Germinal center (tissue), 1 donor: Measurements from ENCODE around the gene MRPL34.
A peak's percentile ranks its signal among the peaks of the same experiment; 100 is the strongest.

Experiments
- DNase-seq: peaks from one replicate; pipeline ENCODE4 v3.0.0; 2012; ENCODE audit warnings: mixed read lengths, low spot score

MRPL34 gene

DNA sequence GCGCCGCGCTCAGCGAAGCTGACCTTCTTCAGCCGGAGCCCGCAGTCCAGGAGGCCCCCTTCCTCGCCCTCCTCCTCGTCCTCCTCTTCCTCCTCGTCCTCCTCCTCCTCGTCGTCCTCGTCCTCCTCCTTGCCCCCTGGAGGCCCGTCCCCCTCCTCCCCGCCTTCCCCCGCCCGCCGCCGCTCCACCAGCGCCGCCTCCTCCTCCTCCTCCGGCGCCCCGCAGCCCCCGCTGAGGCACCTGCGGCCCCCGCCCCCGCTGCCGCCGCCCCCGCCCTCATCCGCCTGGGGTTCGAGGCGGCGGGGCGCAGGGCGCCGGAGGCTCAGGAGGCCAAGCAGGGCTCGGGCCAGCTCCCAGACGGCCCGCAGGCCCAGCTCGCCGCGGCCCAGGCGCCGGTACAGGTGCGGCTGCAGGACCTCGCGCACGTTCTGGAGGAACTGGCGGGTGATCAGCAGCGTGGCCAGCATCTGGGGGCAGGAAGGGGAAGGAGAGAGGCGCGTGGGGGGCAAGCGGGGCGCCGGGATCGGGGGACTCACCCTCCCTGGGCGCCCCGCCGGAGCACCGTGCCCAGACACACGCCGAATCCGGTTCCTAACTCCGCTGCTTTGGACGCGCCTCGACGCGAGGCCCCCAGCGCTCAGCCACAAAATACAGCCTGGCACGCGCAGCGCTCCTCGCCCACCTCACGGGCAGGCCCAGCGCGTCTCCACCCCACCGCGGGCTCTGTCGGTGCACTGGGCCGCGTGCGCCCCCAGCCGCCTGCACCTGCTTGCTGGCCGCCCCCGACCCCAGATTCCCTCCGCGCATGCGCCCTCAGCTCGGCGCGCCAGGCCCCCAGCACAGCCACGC lies 23.1 kb downstream of the MRPL34 start:
- no peak for DNase-seq

DNA sequence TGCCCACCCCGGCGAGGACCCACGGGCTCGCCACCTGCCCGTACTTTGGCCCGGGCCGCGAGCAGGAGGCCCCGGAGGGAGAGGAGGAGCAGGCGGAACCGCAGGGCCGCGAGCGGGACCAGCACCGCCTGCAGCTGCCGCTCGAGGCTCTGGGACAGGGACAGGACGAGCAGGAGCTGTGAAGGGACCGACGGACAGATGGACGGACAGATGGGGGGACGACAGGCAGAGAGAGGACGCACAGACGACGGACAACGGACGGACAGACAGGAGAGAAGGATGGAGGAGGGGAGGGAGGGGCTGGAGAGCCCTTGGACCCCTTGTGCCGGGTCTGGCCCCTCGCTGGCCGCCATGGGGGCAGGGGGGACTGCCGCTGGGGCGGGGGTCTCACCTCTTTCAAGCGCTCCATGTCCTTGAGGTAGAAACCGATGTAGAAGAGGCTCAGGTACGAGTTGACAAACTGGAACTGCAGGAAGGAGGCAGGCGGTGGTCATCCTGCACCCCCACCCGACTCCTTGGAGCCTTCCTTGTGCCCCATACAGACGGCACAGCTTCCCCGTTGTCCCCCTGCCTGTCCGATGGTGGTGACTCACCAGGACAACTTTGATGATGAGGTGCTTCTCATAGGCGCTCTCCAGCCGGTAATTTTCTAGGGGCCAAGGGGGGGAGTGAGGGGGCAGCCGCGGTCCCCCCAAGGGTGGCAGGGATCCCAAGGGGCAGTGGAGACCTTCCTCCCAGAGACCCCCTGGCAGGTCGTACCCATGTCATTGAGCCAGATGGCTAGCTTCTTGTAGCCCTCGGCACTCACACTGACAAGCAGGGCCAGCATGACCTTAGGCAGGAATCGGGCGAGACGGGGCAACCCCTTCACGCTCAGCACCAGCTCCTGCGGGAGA lies 23.9 kb downstream of the MRPL34 start:
- no peak for DNase-seq

- no peak for DNase-seq
These were observed 24.8 kb downstream of the MRPL34 start for GRCh38 chr19:17330262-17331044.

- no peak for DNase-seq
These were observed 25.4 kb downstream of the MRPL34 start for GRCh38 chr19:17331045-17331558.

DNA sequence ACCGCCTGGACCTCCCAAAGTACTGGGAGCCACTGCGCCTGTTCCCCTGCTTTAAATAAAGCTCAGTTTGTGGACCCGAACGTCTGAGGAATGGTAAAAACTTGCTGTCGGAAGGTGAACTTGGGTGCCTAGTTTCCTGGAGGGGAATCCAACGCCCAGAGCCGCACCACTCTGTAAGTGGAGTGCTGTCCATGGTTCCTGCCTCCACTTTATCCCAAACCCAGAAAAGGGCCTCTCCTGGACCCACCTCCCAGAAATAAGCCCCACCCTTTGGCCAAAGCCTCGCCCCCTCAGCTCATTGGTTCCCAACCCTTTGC lies 26.6 kb downstream of the MRPL34 start:
- no peak for DNase-seq

GRCh38 chr19:17332677-17333581 lies 27.3 kb downstream of the MRPL34 start:
- no peak for DNase-seq

GRCh38 chr19:17333611-17334413 lies 28.1 kb downstream of the MRPL34 start:
- peak; percentile 41 for DNase-seq

- DNase-seq, result peak; percentile 91
These were observed 29.0 kb downstream of the MRPL34 start, which contains the start of gene ANO8 for GRCh38 chr19:17334414-17335409. Gene ANO8, minus strand, starts transcription at chr19:17334855. Its CDS starts 185 bp downstream, at chr19:17334670.

DNA sequence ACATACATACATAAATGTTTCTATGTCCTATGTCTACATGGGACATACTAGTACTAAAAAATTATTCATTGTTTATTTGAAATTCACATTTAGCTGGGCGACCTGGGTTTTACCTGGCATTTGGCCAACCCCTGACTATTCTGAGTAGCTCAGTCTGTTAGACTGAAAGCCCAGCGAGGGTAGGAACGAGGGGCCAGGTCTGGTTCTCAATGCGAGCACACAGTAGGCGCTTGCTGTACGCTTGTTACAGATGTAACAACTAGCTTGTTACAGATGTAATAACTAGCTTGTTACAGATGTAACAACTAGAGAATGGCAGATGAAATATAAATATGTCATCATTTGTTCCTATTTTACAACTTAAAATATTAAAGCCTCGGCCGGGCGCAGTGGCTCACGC lies 29.9 kb downstream of the MRPL34 start:
- DNase-seq, result no peak

DNA sequence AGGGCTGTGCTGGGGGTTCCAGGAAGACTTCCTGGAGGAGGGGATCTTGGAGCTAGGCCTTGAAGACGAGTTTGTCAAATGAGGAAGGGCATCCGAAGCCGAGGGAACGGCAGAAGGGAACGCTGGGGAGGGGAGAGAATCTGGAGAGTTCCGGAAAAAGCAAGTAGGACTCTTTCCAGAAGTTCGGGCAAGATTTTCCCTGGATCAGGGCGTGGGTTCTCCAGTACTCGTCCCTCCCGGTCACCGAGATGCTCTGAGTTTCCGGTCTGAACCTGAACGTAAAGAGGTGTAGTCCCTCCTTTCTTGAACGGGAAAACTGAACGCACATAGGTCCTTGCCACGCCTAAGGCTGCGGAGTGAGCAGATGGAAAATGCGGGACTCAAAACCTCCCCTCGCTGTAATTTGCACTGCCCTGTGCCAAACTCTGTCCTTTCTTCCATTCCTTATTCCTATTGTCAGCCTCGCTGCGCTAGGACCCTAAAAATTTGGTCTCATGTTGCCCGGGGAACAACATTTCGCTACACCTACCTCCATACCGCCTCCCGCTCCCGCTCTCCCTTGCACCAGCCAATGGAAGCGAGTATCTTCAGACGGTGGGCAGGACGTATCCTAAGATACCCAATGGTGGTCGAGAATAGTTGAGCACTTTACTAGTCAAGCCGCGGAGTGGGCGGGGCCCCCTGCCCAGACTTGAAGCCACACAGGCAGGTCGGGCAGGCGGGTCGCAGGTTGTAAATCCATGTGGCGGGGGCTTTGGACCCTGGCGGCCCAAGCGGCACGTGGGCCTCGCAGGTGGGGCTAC lies 31.4 kb downstream of the MRPL34 start, which contains the start of gene GTPBP3:
GTPBP3 (plus strand) TSS at position 682 of the 803 bp plus-strand sequence; CDS start at position 741, 59 bp downstream.
- peak; percentile 98 for DNase-seq

DNA sequence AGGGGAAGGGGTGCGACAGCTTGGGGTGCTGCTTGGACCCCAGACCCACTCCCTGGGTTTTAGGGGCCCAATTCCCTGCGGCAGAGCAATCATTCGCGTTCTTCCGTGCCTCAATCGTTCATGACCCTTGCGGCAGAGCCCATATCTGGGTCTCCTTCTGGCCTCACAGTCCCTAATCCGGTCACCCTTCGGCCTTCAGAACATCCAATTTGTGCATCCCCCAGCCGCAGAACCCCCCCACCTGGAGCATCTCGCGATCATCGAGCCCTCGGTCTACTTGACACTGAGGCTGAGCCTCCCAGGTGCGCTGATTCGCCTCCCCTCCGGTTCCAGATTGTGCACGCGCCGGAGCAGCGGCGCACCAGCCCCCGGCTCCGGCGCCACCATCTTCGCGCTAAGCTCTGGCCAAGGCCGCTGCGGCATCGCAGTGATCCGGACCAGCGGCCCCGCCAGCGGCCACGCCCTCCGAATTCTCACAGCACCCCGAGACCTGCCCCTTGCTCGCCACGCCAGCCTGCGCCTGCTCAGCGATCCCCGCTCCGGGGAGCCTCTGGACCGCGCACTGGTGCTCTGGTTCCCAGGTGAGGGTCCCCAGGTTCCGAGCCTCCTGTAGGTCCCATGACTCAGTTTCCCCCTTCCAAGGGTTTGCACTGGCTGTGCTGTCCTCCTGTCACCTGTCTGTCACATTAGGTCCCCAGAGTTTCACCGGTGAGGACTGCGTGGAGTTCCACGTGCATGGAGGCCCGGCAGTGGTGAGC lies 32.2 kb downstream of the MRPL34 start:
- peak; percentile 59 for DNase-seq

GRCh38 chr19:17338433-17339078 lies 32.9 kb downstream of the MRPL34 start:
- DNase-seq, result no peak

DNA sequence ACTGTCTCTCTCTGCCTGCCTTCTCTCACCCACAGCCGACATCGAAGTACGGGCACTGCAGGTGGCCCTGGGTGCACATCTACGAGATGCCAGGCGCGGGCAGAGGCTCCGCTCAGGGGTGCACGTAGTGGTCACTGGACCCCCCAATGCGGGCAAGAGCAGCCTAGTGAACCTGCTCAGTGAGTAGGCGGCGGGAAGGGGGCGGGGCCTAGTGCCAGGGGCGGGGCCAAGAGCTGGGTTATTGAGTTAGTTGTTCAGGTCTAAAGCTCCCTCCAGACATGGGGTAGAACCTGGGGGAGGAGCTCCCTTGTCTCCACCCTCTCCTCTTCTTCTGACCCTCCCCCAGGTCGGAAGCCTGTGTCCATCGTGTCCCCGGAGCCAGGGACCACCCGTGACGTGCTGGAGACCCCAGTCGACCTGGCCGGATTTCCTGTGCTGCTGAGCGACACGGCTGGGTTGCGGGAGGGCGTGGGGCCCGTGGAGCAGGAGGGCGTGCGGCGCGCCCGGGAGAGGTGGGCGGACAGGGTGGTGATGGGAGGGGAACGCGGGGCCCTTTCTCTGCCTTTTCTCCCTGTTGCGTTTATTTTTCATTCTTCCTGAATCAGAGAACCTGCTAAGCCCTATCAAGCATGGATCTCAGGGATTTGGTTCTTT lies 33.5 kb downstream of the MRPL34 start:
- peak; percentile 52 for DNase-seq

DNA sequence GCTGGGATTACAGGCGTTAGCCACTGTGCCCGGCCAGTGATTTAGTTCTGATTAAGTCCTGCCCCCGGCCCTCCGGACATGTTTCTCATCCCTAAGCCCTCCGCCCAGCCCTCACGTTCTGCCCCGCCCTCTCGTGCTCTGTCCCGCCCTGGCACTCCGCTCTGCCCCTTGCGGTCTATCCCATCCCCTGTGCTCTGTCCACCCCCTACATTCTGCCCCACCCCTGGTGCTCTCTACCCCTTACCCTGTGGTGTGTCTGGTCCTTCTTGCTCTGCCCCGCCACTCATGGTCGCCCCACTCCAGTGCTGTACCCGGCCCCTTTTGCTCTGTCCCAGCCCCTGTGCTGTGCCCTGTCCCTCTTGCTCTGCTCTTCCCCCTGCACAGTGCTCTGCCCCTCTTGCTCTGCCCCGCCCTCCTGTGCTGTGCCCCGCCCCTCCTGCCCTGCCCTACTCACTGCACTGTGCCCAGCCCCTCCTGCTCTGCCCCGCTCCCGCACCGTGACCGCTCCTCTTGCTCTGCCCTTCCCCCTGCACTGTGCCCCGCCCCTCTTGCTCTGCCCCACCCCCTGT lies 34.7 kb downstream of the MRPL34 start:
- DNase-seq, result no peak

- no peak for DNase-seq
These were observed 35.2 kb downstream of the MRPL34 start for GRCh38 chr19:17340871-17341357.
